SIG-M5 (cell line): Measurements from ENCODE around the gene ZNF641.
"Not testable (repeated sequence)": the region's sequence is repeated elsewhere in the genome, so short reads cannot be mapped to it uniquely, and the experiment has no call there.

Experiments used
- DNase-seq: peaks from one replicate; lab custom pipeline; 2025; lab: John Stamatoyannopoulos, UW

ZNF641 gene

GRCh38 chr12:48334808-48335207, 15.9 kb downstream of the ZNF641 start:
- no peak for DNase-seq

GRCh38 chr12:48333680-48334079, 17.0 kb downstream of the ZNF641 start:
- DNase-seq: not testable (repeated sequence)

- DNase-seq: no peak
Observed at GRCh38 chr12:48331399-48331798, 19.3 kb downstream of the ZNF641 start.

GRCh38 chr12:48329199-48329939, 21.4 kb downstream of the ZNF641 start:
- DNase-seq: no peak

- DNase-seq: no peak
Observed at GRCh38 chr12:48316491-48316890, 34.2 kb downstream of the ZNF641 start.

GRCh38 chr12:48311313-48311712, 39.4 kb downstream of the ZNF641 start:
- no peak for DNase-seq

- no peak for DNase-seq
Observed at GRCh38 chr12:48307269-48307668, 43.5 kb downstream of the ZNF641 start.

- no peak for DNase-seq
Observed at GRCh38 chr12:48305190-48305589, 45.5 kb downstream of the ZNF641 start.

GRCh38 chr12:48302161-48302911, 48.4 kb downstream of the ZNF641 start:
- no peak for DNase-seq

GRCh38 chr12:48300774-48301173, 49.9 kb downstream of the ZNF641 start:
- DNase-seq: no peak

GRCh38 chr12:48296586-48297282, 54.0 kb downstream of the ZNF641 start:
- no peak for DNase-seq

GRCh38 chr12:48292040-48292439, 58.7 kb downstream of the ZNF641 start:
- DNase-seq: no peak

GRCh38 chr12:48291511-48291910, 59.2 kb downstream of the ZNF641 start:
- no peak for DNase-seq

- DNase-seq: no peak
Observed at GRCh38 chr12:48288387-48289268, 62.1 kb downstream of the ZNF641 start.
